ENCODE data around the gene MAP6.

Gene MAP6

GRCh38 chr11:75548595-75549272 lies 120.1 kb downstream of the MAP6 start:
- Histone ChIP-seq H3K4me3 (ENCODE audit: low read depth, low read length) (no peak overlapping the region), H3K36me3 (ENCODE audit: control insufficient read depth, insufficient read depth, low read length) (no peaks in the 10 kb centered on the region), H3K9me3 (ENCODE audit: control insufficient read depth, insufficient read depth, low read depth, low read length) (peaks cover 6% of the 10 kb centered on the region), H3K27me3 (ENCODE audit: control insufficient read depth, insufficient read depth, low read length) (0 out of 2 replicates have a peak, but pooled peaks cover 2% of the 10 kb centered on the region), H3K4me1 (ENCODE audit: control insufficient read depth, insufficient read depth, low read length) (peaks cover 22% of the 10 kb centered on the region), H3K9ac (ENCODE audit: low read length) (no peak overlapping the region), H3K27ac (ENCODE audit: low read depth, low read length) (no peak overlapping the region)

- peak overlapping the region; percentile 35 for H3K9ac ChIP-seq (ENCODE audit: low read length)
- peaks cover 13% of the 10 kb centered on the region for H3K4me1 ChIP-seq (ENCODE audit: control insufficient read depth, insufficient read depth, low read length)
- H3K36me3 ChIP-seq (ENCODE audit: control insufficient read depth, insufficient read depth, low read length), result no peaks in the 10 kb centered on the region
- H3K27me3 ChIP-seq (ENCODE audit: control insufficient read depth, insufficient read depth, low read length), result 0 out of 2 replicates have a peak, but pooled peaks cover 2% of the 10 kb centered on the region
- peaks cover 6% of the 10 kb centered on the region for H3K9me3 ChIP-seq (ENCODE audit: control insufficient read depth, insufficient read depth, low read depth, low read length)
- no peak overlapping the region for H3K27ac ChIP-seq (ENCODE audit: low read depth, low read length)
- no peak overlapping the region for H3K4me3 ChIP-seq (ENCODE audit: low read depth, low read length)
Measured at GRCh38 chr11:75547617-75548058, 121.2 kb downstream of the MAP6 start.

- H3K36me3 ChIP-seq (ENCODE audit: control insufficient read depth, insufficient read depth, low read length), result no peaks in the 10 kb centered on the region
- peaks cover 6% of the 10 kb centered on the region for H3K9me3 ChIP-seq (ENCODE audit: control insufficient read depth, insufficient read depth, low read depth, low read length)
- no peak overlapping the region for H3K4me3 ChIP-seq (ENCODE audit: low read depth, low read length)
- 0 out of 2 replicates have a peak, but pooled peaks cover 2% of the 10 kb centered on the region for H3K27me3 ChIP-seq (ENCODE audit: control insufficient read depth, insufficient read depth, low read length)
- peaks cover 12% of the 10 kb centered on the region for H3K4me1 ChIP-seq (ENCODE audit: control insufficient read depth, insufficient read depth, low read length)
- no peak overlapping the region for H3K27ac ChIP-seq (ENCODE audit: low read depth, low read length)
- H3K9ac ChIP-seq (ENCODE audit: low read length), result no peak overlapping the region
Measured at GRCh38 chr11:75547177-75547576, 121.7 kb downstream of the MAP6 start.

GRCh38 chr11:75543806-75544205 lies 125.0 kb downstream of the MAP6 start:
- Histone ChIP-seq H3K4me1 (ENCODE audit: control insufficient read depth, insufficient read depth, low read length) (peaks cover 18% of the 10 kb centered on the region), H3K4me3 (ENCODE audit: low read depth, low read length) (no peak overlapping the region), H3K36me3 (ENCODE audit: control insufficient read depth, insufficient read depth, low read length) (no peaks in the 10 kb centered on the region), H3K9me3 (ENCODE audit: control insufficient read depth, insufficient read depth, low read depth, low read length) (no peaks in the 10 kb centered on the region), H3K27ac (ENCODE audit: low read depth, low read length) (no peak overlapping the region), H3K9ac (ENCODE audit: low read length) (no peak overlapping the region), H3K27me3 (ENCODE audit: control insufficient read depth, insufficient read depth, low read length) (0 out of 2 replicates have a peak, but pooled peaks cover 2% of the 10 kb centered on the region)

- H3K9me3 ChIP-seq (ENCODE audit: control insufficient read depth, insufficient read depth, low read depth, low read length), result no peaks in the 10 kb centered on the region
- H3K27me3 ChIP-seq (ENCODE audit: control insufficient read depth, insufficient read depth, low read length), result 0 out of 2 replicates have a peak, but pooled peaks cover 2% of the 10 kb centered on the region
- no peaks in the 10 kb centered on the region for H3K36me3 ChIP-seq (ENCODE audit: control insufficient read depth, insufficient read depth, low read length)
- no peak overlapping the region for H3K9ac ChIP-seq (ENCODE audit: low read length)
- H3K27ac ChIP-seq (ENCODE audit: low read depth, low read length), result no peak overlapping the region
- H3K4me3 ChIP-seq (ENCODE audit: low read depth, low read length), result no peak overlapping the region
- H3K4me1 ChIP-seq (ENCODE audit: control insufficient read depth, insufficient read depth, low read length), result peaks cover 21% of the 10 kb centered on the region; the same call in 1 of the 2 replicates
Measured at GRCh38 chr11:75542088-75542438, 126.8 kb downstream of the MAP6 start.

GRCh38 chr11:75541193-75542087 lies 127.4 kb downstream of the MAP6 start:
- peaks cover 21% of the 10 kb centered on the region; the same call in 1 of the 2 replicates for H3K4me1 ChIP-seq (ENCODE audit: control insufficient read depth, insufficient read depth, low read length)
- no peak overlapping the region for H3K4me3 ChIP-seq (ENCODE audit: low read depth, low read length)
- no peak overlapping the region for H3K27ac ChIP-seq (ENCODE audit: low read depth, low read length)
- H3K9me3 ChIP-seq (ENCODE audit: control insufficient read depth, insufficient read depth, low read depth, low read length), result no peaks in the 10 kb centered on the region
- H3K9ac ChIP-seq (ENCODE audit: low read length), result no peak overlapping the region
- no peaks in the 10 kb centered on the region for H3K36me3 ChIP-seq (ENCODE audit: control insufficient read depth, insufficient read depth, low read length)
- 0 out of 2 replicates have a peak, but pooled peaks cover 2% of the 10 kb centered on the region for H3K27me3 ChIP-seq (ENCODE audit: control insufficient read depth, insufficient read depth, low read length)

GRCh38 chr11:75539459-75540334 lies 129.1 kb downstream of the MAP6 start:
- Histone ChIP-seq H3K36me3 (ENCODE audit: control insufficient read depth, insufficient read depth, low read length) (no peaks in the 10 kb centered on the region), H3K27ac (ENCODE audit: low read depth, low read length) (no peak overlapping the region), H3K9ac (ENCODE audit: low read length) (no peak overlapping the region), H3K27me3 (ENCODE audit: control insufficient read depth, insufficient read depth, low read length) (no peaks in the 10 kb centered on the region), H3K4me1 (ENCODE audit: control insufficient read depth, insufficient read depth, low read length) (peaks cover 21% of the 10 kb centered on the region; the same call in 1 of the 2 replicates), H3K9me3 (ENCODE audit: control insufficient read depth, insufficient read depth, low read depth, low read length) (no peaks in the 10 kb centered on the region), H3K4me3 (ENCODE audit: low read depth, low read length) (no peak overlapping the region)

- no peaks in the 10 kb centered on the region for H3K36me3 ChIP-seq (ENCODE audit: control insufficient read depth, insufficient read depth, low read length)
- H3K4me3 ChIP-seq (ENCODE audit: low read depth, low read length), result no peak overlapping the region
- no peaks in the 10 kb centered on the region for H3K27me3 ChIP-seq (ENCODE audit: control insufficient read depth, insufficient read depth, low read length)
- no peak overlapping the region for H3K27ac ChIP-seq (ENCODE audit: low read depth, low read length)
- H3K4me1 ChIP-seq (ENCODE audit: control insufficient read depth, insufficient read depth, low read length), result peaks cover 19% of the 10 kb centered on the region; the same call in 1 of the 2 replicates
- H3K9me3 ChIP-seq (ENCODE audit: control insufficient read depth, insufficient read depth, low read depth, low read length), result no peaks in the 10 kb centered on the region
- H3K9ac ChIP-seq (ENCODE audit: low read length), result no peak overlapping the region
Measured at GRCh38 chr11:75538150-75538942, 130.5 kb downstream of the MAP6 start.

GRCh38 chr11:75537740-75538139 lies 131.1 kb downstream of the MAP6 start:
- no peak overlapping the region for H3K27ac ChIP-seq (ENCODE audit: low read depth, low read length)
- no peaks in the 10 kb centered on the region for H3K27me3 ChIP-seq (ENCODE audit: control insufficient read depth, insufficient read depth, low read length)
- no peaks in the 10 kb centered on the region for H3K36me3 ChIP-seq (ENCODE audit: control insufficient read depth, insufficient read depth, low read length)
- no peak overlapping the region for H3K4me3 ChIP-seq (ENCODE audit: low read depth, low read length)
- peaks cover 19% of the 10 kb centered on the region; the same call in 1 of the 2 replicates for H3K4me1 ChIP-seq (ENCODE audit: control insufficient read depth, insufficient read depth, low read length)
- no peak overlapping the region for H3K9ac ChIP-seq (ENCODE audit: low read length)
- H3K9me3 ChIP-seq (ENCODE audit: control insufficient read depth, insufficient read depth, low read depth, low read length), result no peaks in the 10 kb centered on the region

Measured in HUES6 (cell line).